HL-60 (cell line): Measurements from ENCODE around the gene TMPRSS9.

Source experiments
- GABPA ChIP-seq: IDR thresholded peaks from 2 replicates; pipeline ENCODE4 v1.6.1; 2012; ENCODE audit warnings: low read depth
- POLR2AphosphoS5 ChIP-seq: IDR thresholded peaks from 2 replicates; pipeline ENCODE4 v1.6.1; 2012; ENCODE audit warnings: low read depth
- REST ChIP-seq: IDR thresholded peaks from 2 replicates; pipeline ENCODE4 v1.6.1; 2012; ENCODE audit warnings: low read depth; ENCODE audit not compliant: insufficient replicate concordance
- SPI1 ChIP-seq: IDR thresholded peaks from 2 replicates; pipeline ENCODE4 v1.6.1; 2012; ENCODE audit warnings: low read depth, mild to moderate bottlenecking, borderline replicate concordance
- TF ChIP-seq, protein P1 (sequence below): IDR thresholded peaks from one replicate; pipeline ENCODE4 v1.5.1; 2011; ENCODE audit warnings: low read length, control low read depth, inconsistent platforms; ENCODE audit not compliant: insufficient read depth

DNA sequence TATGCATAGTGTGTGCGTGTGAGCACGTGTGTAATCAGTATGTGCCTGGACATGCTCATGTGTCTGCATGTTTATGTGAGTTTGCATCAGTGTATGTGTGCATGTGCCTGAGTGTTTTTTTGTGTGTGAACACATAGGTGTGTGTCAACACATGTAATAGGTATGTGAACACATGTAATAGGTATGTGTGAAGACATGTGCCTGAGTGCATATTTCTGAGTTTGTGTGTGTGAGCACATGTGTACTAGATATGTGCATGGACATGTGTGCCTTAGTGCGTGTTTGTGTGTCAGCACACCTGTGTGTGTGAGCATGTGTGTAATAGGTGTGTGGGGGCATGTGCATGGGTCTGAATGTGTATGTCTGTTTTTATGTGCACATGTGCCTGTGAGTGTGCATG lies 24.2 kb upstream of the TMPRSS9 start:
- TF ChIP-seq POLR2AphosphoS5, result no peak
- TF ChIP-seq, protein P1, sequence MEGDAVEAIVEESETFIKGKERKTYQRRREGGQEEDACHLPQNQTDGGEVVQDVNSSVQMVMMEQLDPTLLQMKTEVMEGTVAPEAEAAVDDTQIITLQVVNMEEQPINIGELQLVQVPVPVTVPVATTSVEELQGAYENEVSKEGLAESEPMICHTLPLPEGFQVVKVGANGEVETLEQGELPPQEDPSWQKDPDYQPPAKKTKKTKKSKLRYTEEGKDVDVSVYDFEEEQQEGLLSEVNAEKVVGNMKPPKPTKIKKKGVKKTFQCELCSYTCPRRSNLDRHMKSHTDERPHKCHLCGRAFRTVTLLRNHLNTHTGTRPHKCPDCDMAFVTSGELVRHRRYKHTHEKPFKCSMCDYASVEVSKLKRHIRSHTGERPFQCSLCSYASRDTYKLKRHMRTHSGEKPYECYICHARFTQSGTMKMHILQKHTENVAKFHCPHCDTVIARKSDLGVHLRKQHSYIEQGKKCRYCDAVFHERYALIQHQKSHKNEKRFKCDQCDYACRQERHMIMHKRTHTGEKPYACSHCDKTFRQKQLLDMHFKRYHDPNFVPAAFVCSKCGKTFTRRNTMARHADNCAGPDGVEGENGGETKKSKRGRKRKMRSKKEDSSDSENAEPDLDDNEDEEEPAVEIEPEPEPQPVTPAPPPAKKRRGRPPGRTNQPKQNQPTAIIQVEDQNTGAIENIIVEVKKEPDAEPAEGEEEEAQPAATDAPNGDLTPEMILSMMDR, result no peak
- TF ChIP-seq REST, result no peak
- TF ChIP-seq SPI1, result no peak
- TF ChIP-seq GABPA, result no peak
